ENCODE measurements around the gene PRR9.

GRCh38 chr1:153246825-153247224 is 29.4 kb downstream of the PRR9 start:
- no peak for TF ChIP-seq POLR2AphosphoS5 (IDR thresholded peaks at IDR 0.05; ENCODE audit: low read depth, low read length)
- no peak for TF ChIP-seq POLR2A (IDR thresholded peaks at IDR 0.05; ENCODE audit: low read depth, low read length)
